ENCODE measurements around the gene PTOV1. TPM values are rescaled to one million over a fixed set of nuclear protein-coding genes. Genes with fewer than 3 reads are reported as not detected.

PTOV1 gene
- total and polyA plus RNA-seq, 2 of the 13 experiments (the other 11 are each of a cell fraction or from before 2014, with no cell fraction given), result 63.5 to 68.5 TPM

GRCh38 chr19:49816590-49816989 lies 34.4 kb upstream of the PTOV1 start:
- Histone ChIP-seq H4K20me1 (ENCODE audit: insufficient read depth, low read length) (no peaks in the 10 kb centered on the region), H3K27me3 (ENCODE audit: control insufficient read depth in 1 of 2, insufficient read depth in 2 of 2, low read length in 2 of 2) (no peaks in the 10 kb centered on the region; a peak in 1 of 5 replicates), H3K27ac (ENCODE audit: extremely low read length, insufficient read depth, low read length) (peak overlapping the region; percentile 88), H3K36me3 (replicated peaks in 1 of 2; ENCODE audit: control insufficient read depth in 1 of 2, insufficient read depth in 2 of 2, low read length in 2 of 2) (peaks cover 2 to 4% of the 10 kb centered on the region in 2 experiments; a peak in 1 of 5 replicates), H3K9me3 (ENCODE audit: low read length) (no peaks in the 10 kb centered on the region), H3K4me2 (ENCODE audit: low read depth, low read length) (peak overlapping the region; percentile 78; the same call in 1 of the 2 replicates), H3K4me1 (ENCODE audit: insufficient read depth, low read length) (peaks cover 11% of the 10 kb centered on the region), H3K4me3 (replicated peaks in 1 of 3; ENCODE audit: insufficient read depth in 1 of 3, low read depth in 2 of 3, low read length in 3 of 3) (peak overlapping the region in 1 of 3 experiments; percentile 88; a peak in 1 of 6 replicates), H2AFZ (ENCODE audit: low read length) (no peak overlapping the region), H3K9ac (ENCODE audit: insufficient read depth, low read depth, low read length) (peak overlapping the region; percentile 32; the same call in 1 of the 2 replicates), H3K79me2 (ENCODE audit: insufficient read depth, low read length) (peaks cover 20% of the 10 kb centered on the region)
- POLR2A ChIA-PET, result no interaction called here
- no peak for ATAC-seq
- BruUV-seq (replicated peaks), result no TSS peak
- TF ChIP-seq ZNF720 (CRISPR knock-in tag; IDR thresholded peaks at IDR 0.05) (no peak), ZNF24 (IDR thresholded peaks at IDR 0.05) (no peak), ERF (CRISPR knock-in tag; IDR thresholded peaks at IDR 0.05) (no peak), ZKSCAN8 (CRISPR knock-in tag; IDR thresholded peaks at IDR 0.05; ENCODE audit: borderline replicate concordance) (no peak), SMAD9 (CRISPR knock-in tag; IDR thresholded peaks at IDR 0.05) (no peak), ZNF441 (CRISPR knock-in tag; IDR thresholded peaks at IDR 0.05; ENCODE audit: borderline replicate concordance) (no peak), GZF1 (CRISPR knock-in tag; IDR thresholded peaks at IDR 0.05) (no peak), HDAC2 (CRISPR knock-in tag; IDR thresholded peaks at IDR 0.05) (no peak), ZFY (CRISPR knock-in tag; IDR thresholded peaks at IDR 0.05) (no peak), ZNF34 (CRISPR knock-in tag; IDR thresholded peaks at IDR 0.05; ENCODE audit: borderline replicate concordance) (no peak), RAD51 (IDR thresholded peaks at IDR 0.05; ENCODE audit: borderline replicate concordance) (no peak), ZNF234 (CRISPR knock-in tag; conservative IDR thresholded peaks at IDR 0.05) (no peak), SNAI1 (CRISPR knock-in tag; IDR thresholded peaks at IDR 0.05; ENCODE audit: borderline replicate concordance) (no peak)
- intact Hi-C loops (cut with micrococcal nuclease; ENCODE audit: unreplicated experiment) (loop anchor here (10.0 kb wide), 1 partner anchor 52 kb away; the partner anchor contains the start of genes AP2A1 and TSKS), in situ Hi-C loops (cut with HindIII; ENCODE audit: extremely low pct_ligation_motif_present, low pct_unique_long_range_greater_than_20kb) (no loop called here)
- WGBS (ENCODE audit: low lambda C conversion rate), result 64% methylated on average over 14 of the region's 14 CpGs
- DNase-seq (ENCODE audit: low spot score), result no peak
- no peak for FAIRE-seq
- CTCF ChIA-PET (ENCODE audit: low intra/inter-chr PET ratio, low total read pairs), result no interaction called here

Data from HepG2 (cell line).